HG03097 (cell line): ENCODE data around the gene SLC6A6.

Source experiments
- ATAC-seq: cut with Tn5 transposase; IDR thresholded peaks from one replicate; pipeline ENCODE4 v1.9.1; 2021; ENCODE audit not compliant: unreplicated experiment, low FRiP score

Gene SLC6A6

DNA sequence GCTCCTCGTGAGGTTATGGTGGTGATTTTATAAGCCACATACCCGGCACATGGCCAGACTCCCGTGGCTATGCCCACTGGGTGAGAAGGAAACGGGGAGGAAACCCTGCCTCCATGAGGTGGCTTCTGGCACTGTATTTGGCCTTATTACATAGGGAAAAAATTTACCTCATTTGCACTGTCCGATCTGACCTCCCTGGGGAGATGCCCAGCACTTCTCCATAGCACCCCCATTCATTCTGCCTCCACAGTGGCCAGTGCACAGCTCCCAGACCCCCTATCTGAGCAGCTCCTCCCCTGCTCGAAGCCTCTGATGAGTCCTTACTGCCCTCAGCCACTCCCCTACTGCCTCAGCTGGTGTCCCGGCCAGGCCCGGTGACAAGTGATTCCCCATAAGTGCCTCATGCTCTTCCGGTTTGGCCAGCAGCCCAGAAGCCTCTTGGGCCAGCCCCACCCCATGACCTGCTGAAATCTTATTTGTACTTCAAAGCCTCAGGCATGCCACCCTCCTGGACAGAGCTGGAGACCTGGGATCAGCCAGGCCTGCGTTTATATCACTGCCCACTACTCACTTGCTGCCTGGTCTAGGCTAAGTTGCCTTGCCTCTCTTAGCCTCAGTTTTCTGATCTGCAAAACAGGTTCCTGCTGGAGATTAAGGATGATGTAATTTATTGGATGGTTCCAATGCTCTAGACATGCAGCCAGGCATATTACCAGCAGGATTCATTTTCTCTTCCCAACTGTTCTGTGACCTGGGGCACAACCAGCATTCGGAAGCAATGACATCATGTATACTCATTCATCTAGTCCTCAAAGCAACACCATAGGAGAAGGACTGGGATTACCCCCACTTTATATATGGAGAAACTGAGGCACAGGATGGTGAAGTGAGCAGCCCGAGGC lies 30.6 kb upstream of the SLC6A6 start:
- ATAC-seq, result no peak

DNA sequence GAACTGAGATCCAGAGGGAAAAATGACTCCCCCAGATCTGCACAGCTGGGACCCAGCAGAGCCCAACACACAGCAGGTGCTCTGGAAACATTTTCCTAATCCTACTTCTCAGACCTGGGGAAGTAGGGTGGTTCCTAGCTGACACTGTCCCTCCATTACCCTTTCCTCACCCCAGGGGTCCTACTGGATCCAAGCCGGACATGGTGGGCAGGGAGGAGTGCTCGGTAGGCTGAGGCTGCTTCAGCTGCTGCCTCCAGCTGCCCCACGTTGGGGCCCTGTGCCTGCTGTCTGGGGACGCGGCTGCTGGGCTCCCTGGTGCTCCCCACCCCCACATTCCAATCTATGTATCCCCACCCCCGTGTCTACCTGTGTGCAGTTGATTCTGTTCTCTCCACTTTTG lies 29.8 kb upstream of the SLC6A6 start:
- ATAC-seq, result no peak

DNA sequence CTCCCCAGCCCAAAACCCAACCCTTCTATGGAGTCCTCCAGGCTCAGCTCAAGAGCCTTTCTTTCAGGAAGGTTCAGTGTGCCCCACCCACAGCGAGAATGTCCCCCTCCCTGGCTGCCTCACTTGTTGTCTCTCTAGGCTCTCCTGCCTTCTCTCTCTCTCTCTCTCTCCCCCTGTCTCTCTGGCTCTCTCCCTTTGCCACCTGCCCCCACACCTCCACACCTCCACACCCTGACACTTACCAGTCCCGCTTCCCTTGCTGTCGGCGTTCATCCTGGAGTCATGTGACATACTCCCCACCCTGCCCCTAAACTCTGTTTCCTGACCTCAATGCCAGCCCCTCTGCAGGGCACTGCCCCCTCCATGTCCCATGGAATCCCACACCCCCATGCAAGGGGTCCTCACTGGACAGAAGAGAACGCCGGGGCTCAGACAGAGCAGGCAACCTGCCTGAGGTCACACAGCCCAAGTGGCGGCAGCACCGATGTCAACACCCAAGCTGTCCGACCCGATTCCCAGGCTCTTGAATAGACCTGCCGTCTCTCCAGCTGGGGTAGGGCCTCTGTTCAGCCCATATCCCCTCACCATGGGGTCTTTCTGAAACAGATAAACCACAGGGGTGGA lies 28.5 kb upstream of the SLC6A6 start:
- no peak for ATAC-seq

- ATAC-seq, result no peak
Measured at GRCh38 chr3:14374444-14374883, 27.9 kb upstream of the SLC6A6 start.

GRCh38 chr3:14375192-14375591 lies 27.2 kb upstream of the SLC6A6 start:
- ATAC-seq, result no peak

- ATAC-seq, result no peak
Measured at GRCh38 chr3:14376348-14377043, 25.9 kb upstream of the SLC6A6 start.

DNA sequence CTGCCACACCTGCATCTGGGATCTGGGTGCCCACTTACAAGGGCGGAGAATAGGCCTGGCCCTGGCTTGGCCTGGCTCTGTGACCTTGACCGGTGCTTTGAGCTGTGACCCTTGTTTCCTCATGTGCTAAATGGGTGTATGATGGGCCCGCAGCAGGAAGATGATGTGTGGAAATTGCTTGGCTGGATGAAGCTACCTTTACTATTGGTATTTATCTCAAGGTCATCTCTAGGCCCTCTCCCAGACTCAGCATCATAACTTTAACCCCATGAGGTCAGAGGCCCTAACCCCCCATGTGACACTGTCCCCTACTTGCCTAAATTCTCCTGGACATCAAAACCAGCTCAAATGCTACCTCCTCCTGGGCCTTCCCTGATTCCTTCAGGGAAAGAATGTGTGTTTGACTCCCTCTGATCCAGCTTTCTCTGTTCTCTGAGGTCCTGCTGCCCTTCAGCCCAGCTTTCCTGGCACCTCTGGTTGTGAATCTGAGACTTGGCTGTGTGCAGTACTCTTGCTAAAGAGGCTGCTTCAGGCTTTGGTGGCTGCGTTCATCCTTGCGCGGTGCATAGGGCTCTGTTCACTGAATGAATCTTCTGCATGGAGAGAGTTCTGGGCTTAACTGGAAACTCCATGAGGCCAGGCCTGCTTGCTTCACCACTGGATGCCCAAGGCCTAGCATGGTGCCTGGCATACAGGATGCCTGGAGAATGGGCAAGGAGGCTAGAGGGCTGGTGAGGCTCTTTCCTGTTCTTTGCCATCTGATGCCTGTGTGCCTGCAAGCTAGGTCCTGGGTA lies 25.2 kb upstream of the SLC6A6 start:
- ATAC-seq, result no peak

DNA sequence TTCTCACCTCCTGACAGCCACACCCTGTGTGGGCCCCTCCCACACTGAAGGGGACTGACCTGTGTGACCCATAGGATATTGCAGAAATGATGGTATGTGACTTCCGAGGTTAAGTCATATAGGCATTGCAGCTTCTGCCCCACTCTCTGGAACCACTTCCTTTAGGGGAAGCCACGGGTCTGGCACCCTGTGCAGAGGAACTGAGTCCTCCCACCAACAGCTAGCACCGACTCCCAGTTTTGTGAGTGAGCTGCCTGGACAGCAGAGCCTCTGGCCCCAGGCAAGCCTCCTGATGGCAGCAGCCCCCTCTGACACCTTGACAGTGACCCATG lies 24.6 kb upstream of the SLC6A6 start:
- peak; percentile 83 for ATAC-seq

DNA sequence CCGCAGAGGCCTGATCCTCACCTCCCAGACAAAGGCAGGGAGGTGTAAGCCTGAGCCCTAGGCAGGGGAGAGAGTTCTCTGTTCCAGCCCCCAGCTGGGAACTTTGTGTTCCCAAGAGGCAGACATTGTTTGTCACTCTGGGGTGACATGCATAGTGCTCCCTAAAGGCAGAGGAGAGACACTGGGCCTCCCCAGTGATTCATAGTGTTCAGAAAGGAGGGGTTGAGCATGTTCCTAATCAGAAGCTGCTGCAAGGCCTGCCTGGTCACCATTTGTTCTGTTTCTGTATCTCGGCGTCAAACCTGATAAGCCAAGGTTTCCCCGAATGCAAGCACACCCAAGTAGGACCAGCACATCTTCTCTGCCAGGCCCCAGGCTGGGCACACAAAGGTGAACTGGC lies 24.0 kb upstream of the SLC6A6 start:
- ATAC-seq, result no peak

DNA sequence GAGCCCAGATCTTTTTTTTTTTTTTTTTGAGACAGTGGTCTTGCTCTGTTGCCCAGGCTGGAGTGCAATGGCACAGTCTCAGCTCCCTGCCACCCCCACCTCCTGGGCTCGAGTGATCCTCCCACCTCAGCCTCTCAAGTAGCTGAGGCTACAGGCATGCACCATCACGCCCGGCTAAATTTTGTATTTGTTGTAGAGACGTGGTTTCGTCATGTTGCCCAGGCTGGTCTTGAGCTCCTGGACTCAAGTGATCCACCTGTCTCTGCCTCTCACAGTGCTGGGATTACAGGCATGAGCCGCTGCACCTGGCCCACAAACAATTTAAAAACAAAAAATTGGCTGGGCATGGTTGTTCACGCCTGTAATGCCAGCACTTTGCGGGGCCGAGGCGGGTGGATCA lies 22.6 kb upstream of the SLC6A6 start:
- ATAC-seq, result no peak

DNA sequence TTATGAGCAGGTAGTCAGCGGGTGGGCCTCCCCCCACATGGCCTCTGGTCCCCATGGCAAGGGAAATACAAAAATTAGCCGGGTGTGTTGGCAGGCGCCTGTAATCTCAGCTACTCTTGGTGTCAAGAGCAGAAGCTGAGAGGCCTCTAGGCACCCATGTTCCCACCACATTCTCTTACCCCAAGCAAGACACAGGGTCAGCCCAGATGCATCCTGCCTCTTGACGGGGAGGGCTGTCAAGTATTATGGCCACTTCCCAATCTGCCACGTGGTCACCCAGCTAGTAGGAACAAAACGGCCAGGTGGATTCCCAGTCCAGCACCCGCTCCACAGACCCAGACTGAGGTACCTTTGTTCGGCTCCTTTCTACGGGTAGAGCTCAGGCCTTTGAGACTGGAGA lies 16.2 kb upstream of the SLC6A6 start:
- no peak for ATAC-seq

- no peak for ATAC-seq
Measured at GRCh38 chr3:14388201-14388600, 14.2 kb upstream of the SLC6A6 start.

- no peak for ATAC-seq
Measured at GRCh38 chr3:14389166-14389606, 13.2 kb upstream of the SLC6A6 start.

DNA sequence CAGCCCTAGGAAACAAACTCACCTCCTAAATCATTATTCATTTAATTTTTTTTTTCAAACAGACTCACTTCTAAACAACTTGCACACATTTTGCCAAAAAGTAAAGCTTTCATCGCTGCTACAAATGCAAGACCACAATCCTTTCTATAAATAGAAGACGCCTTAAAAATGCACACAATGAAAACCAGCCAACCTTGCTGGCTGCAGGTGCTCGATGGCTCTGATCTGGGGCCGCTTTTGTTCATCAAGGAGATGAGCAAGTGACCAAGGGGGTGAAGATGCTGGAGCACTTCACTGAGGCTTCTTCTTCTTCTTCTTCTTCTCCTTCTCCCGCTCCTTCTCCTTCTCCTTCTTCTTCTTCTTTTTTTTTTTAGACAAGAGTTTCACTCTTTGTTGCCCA lies 12.7 kb upstream of the SLC6A6 start:
- ATAC-seq, result no peak

DNA sequence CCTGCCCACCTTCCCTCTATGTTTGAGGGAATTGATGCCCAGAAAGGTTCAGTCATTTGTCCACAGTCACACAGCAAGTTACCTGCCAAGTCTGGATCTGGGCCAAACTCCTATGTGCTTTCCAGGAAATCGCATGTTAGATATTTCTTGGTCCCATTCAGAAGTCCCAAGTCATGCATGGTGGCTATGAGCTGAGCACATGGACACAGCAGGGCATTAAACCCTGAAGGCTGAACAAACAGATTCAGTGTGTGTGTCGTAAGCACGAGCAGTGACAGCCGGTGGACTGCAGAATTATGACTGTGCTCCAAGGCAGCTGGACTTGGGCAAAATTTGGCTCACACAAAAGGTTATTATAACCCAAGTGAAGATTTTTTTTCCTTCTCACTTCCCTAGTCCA lies 11.4 kb upstream of the SLC6A6 start:
- ATAC-seq, result no peak

- ATAC-seq, result no peak
Measured at GRCh38 chr3:14392231-14392630, 10.2 kb upstream of the SLC6A6 start.

- ATAC-seq, result no peak
Measured at GRCh38 chr3:14392803-14393319, 9.5 kb upstream of the SLC6A6 start.

DNA sequence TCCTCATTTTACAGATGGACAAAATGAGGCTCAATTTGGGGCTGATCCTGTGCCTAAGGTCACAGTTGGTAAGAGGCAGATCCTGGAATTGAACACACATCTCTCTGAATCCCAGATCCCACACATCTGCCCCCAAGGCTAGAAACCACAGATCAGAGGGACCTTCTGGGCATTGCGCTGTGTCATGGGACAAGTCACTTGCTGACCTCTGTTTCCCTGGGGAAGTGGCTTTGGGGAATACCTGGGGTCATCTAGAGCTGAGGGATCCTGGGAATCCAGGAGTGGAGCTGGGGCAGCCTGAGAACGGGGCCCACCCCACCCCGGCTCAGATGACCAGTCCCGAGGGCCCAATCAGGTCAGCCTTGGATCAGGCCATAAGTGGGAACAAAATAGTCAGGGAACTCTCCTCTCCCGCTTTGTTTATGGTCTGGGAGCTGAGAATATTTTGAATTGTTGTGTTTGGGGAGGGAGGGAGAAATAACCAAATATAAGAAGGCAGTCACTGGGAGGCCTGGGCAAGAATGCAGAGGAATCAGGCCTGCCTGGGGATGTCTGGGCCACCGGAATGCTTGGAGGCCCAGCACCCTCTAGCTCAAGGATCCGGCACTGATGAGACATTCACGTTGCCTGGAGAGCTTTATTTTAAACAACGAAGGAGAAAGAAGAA lies 8.8 kb upstream of the SLC6A6 start:
- no peak for ATAC-seq

DNA sequence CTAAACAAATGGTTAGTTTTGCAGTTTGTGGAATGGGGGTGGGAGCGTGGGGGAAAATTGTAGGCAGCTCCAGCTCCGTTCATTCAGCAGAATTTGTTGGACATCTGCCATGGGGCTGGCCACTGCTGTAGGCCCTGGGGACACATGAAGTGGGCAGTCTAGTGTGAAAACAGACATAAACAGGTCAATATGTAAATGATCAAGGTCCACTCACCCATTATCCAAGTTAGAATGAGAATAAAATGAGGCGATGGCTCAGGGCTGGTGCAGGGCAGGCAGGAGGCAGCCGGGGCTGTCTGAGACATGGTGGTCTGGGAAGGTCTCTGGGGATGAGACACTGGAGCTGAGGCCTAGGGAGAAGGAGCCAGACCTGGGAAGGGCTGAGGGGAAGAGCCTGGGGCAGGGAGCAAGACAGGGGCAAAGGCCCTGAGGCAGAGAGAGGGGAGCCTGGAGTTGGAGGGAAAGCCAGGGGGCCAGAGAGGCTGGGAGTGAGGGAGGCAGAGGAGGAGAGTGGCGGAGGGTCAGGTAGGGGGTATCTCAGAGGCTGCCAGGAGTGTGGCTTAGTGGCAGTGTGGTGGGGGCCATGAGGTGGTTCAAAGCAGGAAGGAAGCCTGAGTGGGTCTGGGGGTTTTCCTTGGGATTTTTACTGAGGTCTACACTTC lies 6.2 kb upstream of the SLC6A6 start:
- no peak for ATAC-seq

DNA sequence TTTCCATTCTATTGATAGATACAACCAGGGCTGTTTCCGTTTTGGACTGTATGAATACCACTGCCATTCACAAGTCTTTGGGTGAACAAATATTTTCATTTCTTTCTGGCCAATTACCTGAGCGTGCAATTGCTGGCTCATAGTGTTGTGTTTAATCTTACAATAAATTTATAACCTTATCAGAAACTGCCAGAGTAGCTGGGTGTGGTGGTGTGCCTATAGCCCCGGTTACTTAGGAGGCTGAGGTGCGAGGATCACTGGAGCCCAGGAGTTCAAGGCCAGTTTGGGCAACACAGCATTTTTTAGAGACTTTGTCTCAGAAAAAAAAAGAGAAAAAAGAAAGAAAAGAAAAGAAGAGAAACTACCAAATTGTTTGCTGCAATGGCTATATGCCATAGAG lies 5.4 kb upstream of the SLC6A6 start:
- no peak for ATAC-seq
